Upper lobe of left lung (tissue), 6 donors: ENCODE data around the gene ERP44. TPM values are rescaled to one million over a fixed set of nuclear protein-coding genes. Genes with fewer than 3 reads are reported as not detected.

Experiments
- ATAC-seq, 2 donors: fragments of 200-7000 bp; cut with Tn5 transposase; one replicate each; pipeline ENCODE4 v1.9.1; 2022; ENCODE audit warnings: mild to moderate bottlenecking in 2 of 2, moderate library complexity in 2 of 2; ENCODE audit not compliant: low FRiP score in 2 of 2
- DNase-seq, 2 donors: peaks; one replicate each; pipeline ENCODE4 v3.0.0-alpha.2; 2019 to 2020
- H3K27ac ChIP-seq, 4 donors: fragments of 200-600 bp; sonication (generic); one replicate each; pipeline ENCODE4 v1.5.1; 2016 to 2019
- H3K27me3 ChIP-seq, 4 donors: fragments of 200-600 bp; sonication (generic); one replicate each; pipeline ENCODE4 v1.5.1; 2017 to 2019
- H3K36me3 ChIP-seq, 4 donors: fragments of 200-600 bp; sonication (generic); one replicate each; pipeline ENCODE4 v1.5.1; 2016 to 2019
- H3K4me1 ChIP-seq, 4 donors: fragments of 200-600 bp; sonication (generic); one replicate each; pipeline ENCODE4 v1.5.1; 2018 to 2019
- H3K4me3 ChIP-seq, 4 donors: fragments of 200-600 bp; sonication (generic); one replicate each; pipeline ENCODE4 v1.5.1; 2017 to 2019; ENCODE audit warnings: mild to moderate bottlenecking in 2 of 4, moderate library complexity in 1 of 4
- H3K9me3 ChIP-seq, 4 donors: fragments of 200-600 bp; sonication (generic); one replicate each; pipeline ENCODE4 v1.5.1; 2018 to 2019
- EP300 ChIP-seq, 4 donors: sonication (generic); formaldehyde crosslinking; IDR thresholded peaks; one replicate each; pipeline ENCODE4 v1.5.1; 2017; ENCODE audit warnings: antibody characterized with exemption in 4 of 4, control low read depth in 2 of 4
- POLR2A ChIP-seq, 4 donors: fragments of 450-650 bp; IDR thresholded peaks; one replicate each; pipeline ENCODE4 v1.5.1; 2016 to 2017; ENCODE audit warnings: antibody characterized with exemption in 4 of 4, mild to moderate bottlenecking in 2 of 4
- POLR2AphosphoS5 ChIP-seq, 2 donors: sonication (generic); formaldehyde crosslinking; IDR thresholded peaks; one replicate each; pipeline ENCODE4 v1.5.1; 2017; ENCODE audit warnings: antibody characterized with exemption in 2 of 2
- WGBS, 2 donors: methylation state at CpG; one replicate each; pipeline ENCODE4 v1.1.5; 2017 to 2018; 5-methylcytosine and 5-hydroxymethylcytosine counted together
- total RNA-seq, 6 donors: library from RNA; depleted of rRNA in 4 of 6; stranded (reverse); fragments of >200 nt in 4 of 6; gene quantifications; one replicate each; pipeline versions ENCODE4 v1.1.0 to v1.2.1, GENCODE V29; 2016 to 2021
- TF ChIP-seq, protein P1 (sequence below), 6 experiments: fragments of 450-650 bp in 4 of 6; fragments of 200-600 bp in 2 of 6; sonication (generic) in 2 of 6; IDR thresholded peaks; one replicate each; pipeline ENCODE4 v1.5.1; 2016 to 2019; ENCODE audit warnings: antibody characterized with exemption in 6 of 6
- donor health status: DM: no; HTN: no; CAD: no; lungs with moderate emphysema.
- donor health status: DM: no; HTN: yes; CAD: no; lungs with severe emphysema.

Gene ERP44
- total RNA-seq, 6 donors from 2014 or later: 11.5 to 28.5 (median 20.4) TPM

DNA sequence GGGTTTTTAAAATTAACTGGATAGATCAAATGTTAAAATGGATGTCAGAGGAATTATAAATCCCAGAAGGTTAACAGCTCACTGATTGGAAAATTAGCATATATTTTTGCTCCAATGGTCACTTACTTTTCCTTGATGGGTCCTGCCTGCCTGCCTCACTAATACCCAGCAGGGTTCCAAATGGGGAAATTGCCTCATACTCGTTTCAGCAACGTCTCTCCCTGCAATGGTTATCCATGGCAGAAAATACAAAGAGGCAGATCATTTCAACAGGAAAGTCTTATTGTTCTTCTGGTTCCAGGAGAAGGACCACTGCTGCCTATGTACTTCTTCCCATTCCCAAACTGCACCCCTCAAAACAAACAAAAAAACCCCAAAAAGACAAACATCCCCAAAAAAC, 71.3 kb downstream of the ERP44 start:
- no peak for ATAC-seq
- 51 to 63% methylated on average over 2 of the region's 2 CpGs for WGBS, 2 donors
- no peak for TF ChIP-seq EP300 (IDR thresholded peaks at IDR 0.05)
- no peak for TF ChIP-seq POLR2AphosphoS5 (IDR thresholded peaks at IDR 0.05)
- TF ChIP-seq, protein P1, sequence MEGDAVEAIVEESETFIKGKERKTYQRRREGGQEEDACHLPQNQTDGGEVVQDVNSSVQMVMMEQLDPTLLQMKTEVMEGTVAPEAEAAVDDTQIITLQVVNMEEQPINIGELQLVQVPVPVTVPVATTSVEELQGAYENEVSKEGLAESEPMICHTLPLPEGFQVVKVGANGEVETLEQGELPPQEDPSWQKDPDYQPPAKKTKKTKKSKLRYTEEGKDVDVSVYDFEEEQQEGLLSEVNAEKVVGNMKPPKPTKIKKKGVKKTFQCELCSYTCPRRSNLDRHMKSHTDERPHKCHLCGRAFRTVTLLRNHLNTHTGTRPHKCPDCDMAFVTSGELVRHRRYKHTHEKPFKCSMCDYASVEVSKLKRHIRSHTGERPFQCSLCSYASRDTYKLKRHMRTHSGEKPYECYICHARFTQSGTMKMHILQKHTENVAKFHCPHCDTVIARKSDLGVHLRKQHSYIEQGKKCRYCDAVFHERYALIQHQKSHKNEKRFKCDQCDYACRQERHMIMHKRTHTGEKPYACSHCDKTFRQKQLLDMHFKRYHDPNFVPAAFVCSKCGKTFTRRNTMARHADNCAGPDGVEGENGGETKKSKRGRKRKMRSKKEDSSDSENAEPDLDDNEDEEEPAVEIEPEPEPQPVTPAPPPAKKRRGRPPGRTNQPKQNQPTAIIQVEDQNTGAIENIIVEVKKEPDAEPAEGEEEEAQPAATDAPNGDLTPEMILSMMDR (IDR thresholded peaks at IDR 0.05): no peak
- no peak for TF ChIP-seq POLR2A (IDR thresholded peaks at IDR 0.05)
- Histone ChIP-seq H3K9me3 (no peaks in the 10 kb centered on the region), H3K36me3 (peaks cover 0 to 2% (median 0%) of the 10 kb centered on the region in 4 donors), H3K4me3 (no peak overlapping the region), H3K27ac (no peak overlapping the region), H3K4me1 (peaks cover 0 to 10% (median 0%) of the 10 kb centered on the region in 4 donors), H3K27me3 (no peaks in the 10 kb centered on the region)
- DNase-seq: no peak

DNA sequence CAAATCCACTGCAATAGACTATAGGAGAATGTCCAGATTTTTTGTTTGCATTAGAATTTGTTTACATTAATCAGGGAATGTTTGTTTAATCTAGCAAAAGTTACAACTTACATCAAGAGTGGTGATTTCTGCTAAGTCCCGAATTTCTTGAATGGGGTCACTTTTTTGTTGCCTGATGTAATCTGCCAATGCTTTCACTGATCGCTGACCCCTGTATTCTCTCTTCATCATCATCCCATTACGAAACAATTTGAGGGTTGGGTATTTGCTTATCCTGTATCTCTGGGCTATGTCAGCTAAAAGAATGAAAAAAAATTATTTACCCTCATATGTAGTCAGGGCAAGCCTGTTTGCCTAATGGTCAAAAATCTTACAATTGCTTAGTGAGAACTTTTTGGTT, 76.9 kb downstream of the ERP44 start:
- TF ChIP-seq EP300 (IDR thresholded peaks at IDR 0.05) (no peak), POLR2AphosphoS5 (IDR thresholded peaks at IDR 0.05) (no peak), POLR2A (IDR thresholded peaks at IDR 0.05) (no peak)
- TF ChIP-seq, protein P1 (IDR thresholded peaks at IDR 0.05): no peak
- DNase-seq (no peak), ATAC-seq (no peak)
- Histone ChIP-seq H3K4me3 (no peak overlapping the region), H3K27me3 (no peaks in the 10 kb centered on the region), H3K36me3 (peaks cover 0 to 31% (median 4%) of the 10 kb centered on the region in 4 donors), H3K27ac (no peak overlapping the region), H3K9me3 (no peaks in the 10 kb centered on the region), H3K4me1 (no peaks in the 10 kb centered on the region)
- WGBS, 2 donors: 83 to 85% methylated on average over 3 of the region's 3 CpGs

DNA sequence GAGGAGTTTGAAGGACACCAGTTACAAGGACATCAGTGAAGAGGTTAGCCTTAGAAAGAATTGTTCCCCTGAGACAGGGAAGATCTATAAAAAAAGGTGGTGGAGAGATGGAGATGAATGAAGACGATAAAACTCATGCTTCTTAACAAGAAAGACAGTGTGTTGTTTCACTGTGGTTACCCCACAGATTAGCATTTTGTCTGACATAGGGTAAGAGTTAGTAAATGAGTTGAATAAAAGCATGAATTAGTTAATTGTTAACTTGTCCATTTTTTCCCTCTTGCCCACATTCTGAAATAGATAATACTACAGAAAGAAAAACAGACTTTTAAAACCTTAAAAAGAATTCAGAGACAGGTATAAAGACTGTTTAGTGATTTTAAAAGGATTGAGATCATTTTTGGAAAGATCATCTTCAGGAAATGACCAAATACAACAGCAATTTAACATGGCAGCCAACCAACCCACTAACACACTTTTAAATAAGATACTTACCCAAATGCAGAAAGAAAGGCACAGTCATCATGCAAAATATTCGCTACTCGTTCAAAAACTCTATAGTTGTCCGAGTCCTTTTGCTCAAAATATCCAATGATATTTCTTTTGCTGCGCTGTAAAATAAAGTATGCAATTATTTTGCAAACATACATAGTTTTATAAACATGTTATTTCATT, 78.5 kb downstream of the ERP44 start:
- Histone ChIP-seq H3K27ac (no peak overlapping the region), H3K4me3 (no peak overlapping the region), H3K36me3 (peaks cover 3 to 45% (median 9%) of the 10 kb centered on the region in 4 donors), H3K9me3 (no peaks in the 10 kb centered on the region), H3K4me1 (no peaks in the 10 kb centered on the region), H3K27me3 (no peaks in the 10 kb centered on the region)
- DNase-seq (no peak), ATAC-seq (no peak)
- TF ChIP-seq POLR2AphosphoS5 (IDR thresholded peaks at IDR 0.05): no peak
- TF ChIP-seq, protein P1 (IDR thresholded peaks at IDR 0.05): no peak
- WGBS, 2 donors: 93 to 94% methylated on average over 5 of the region's 5 CpGs

DNA sequence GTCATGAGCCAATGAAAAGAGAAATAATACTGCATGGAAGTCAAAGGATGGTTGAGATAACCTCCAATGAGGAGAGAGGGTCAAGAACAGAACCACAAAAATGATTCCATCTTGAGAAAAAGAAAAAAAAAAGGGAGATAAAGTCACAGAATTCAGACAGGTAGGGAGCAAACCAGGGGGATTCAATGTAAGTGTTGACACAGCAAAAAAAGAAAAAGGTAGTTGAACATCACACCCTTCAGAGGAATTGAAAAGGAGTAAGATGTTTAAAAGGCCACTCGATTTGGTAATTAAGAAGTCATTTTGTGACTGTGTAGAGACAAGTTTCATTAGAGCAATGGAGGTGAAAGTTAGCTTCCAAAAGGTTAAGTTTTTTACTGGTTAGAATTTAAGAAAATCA, 79.3 kb downstream of the ERP44 start:
- no peaks in the 10 kb centered on the region for H3K9me3 ChIP-seq
- no peak for ATAC-seq
- peaks cover 3 to 49% (median 9%) of the 10 kb centered on the region in 4 donors for H3K36me3 ChIP-seq
- WGBS, 2 donors: 94 to 97% methylated on average over 1 of the region's 1 CpG
- H3K27ac ChIP-seq: no peak overlapping the region
- no peak overlapping the region for H3K4me3 ChIP-seq
- DNase-seq: no peak
- no peaks in the 10 kb centered on the region for H3K27me3 ChIP-seq
- H3K4me1 ChIP-seq: no peaks in the 10 kb centered on the region
- TF ChIP-seq, protein P1 (IDR thresholded peaks at IDR 0.05): no peak
- no peak for TF ChIP-seq POLR2AphosphoS5 (IDR thresholded peaks at IDR 0.05)
- TF ChIP-seq POLR2A (IDR thresholded peaks at IDR 0.05): no peak
- no peak for TF ChIP-seq EP300 (IDR thresholded peaks at IDR 0.05)

DNA sequence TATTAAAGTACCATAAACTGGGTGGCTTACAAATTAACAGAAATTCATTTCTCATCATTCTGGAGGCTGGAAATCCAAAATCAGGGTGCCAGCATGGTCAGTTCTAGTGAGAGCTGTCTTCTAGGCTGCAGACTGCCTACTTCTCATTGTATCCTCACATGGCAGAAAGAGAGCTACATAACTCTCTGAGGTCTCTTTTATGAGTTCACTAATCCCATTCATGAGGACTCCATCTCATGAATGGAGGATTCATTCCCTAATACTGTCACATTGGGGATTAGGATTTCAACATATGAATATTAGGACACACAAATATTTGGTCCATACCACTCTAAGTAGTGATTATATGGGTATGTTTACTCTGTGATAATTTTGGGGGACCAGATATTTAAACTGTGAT, 84.0 kb downstream of the ERP44 start:
- ATAC-seq (no peak), DNase-seq (no peak)
- Histone ChIP-seq H3K27me3 (no peaks in the 10 kb centered on the region), H3K36me3 (peaks cover 3 to 57% (median 7%) of the 10 kb centered on the region in 4 donors), H3K27ac (no peak overlapping the region), H3K4me3 (no peak overlapping the region), H3K9me3 (peaks cover 0 to 3% (median 0%) of the 10 kb centered on the region in 4 donors), H3K4me1 (no peaks in the 10 kb centered on the region)
- no peak for TF ChIP-seq POLR2A (IDR thresholded peaks at IDR 0.05)
- TF ChIP-seq EP300 (IDR thresholded peaks at IDR 0.05): no peak
- TF ChIP-seq, protein P1 (IDR thresholded peaks at IDR 0.05): no peak
- TF ChIP-seq POLR2AphosphoS5 (IDR thresholded peaks at IDR 0.05): no peak
